ENCODE results near the gene EGR2.

DNA sequence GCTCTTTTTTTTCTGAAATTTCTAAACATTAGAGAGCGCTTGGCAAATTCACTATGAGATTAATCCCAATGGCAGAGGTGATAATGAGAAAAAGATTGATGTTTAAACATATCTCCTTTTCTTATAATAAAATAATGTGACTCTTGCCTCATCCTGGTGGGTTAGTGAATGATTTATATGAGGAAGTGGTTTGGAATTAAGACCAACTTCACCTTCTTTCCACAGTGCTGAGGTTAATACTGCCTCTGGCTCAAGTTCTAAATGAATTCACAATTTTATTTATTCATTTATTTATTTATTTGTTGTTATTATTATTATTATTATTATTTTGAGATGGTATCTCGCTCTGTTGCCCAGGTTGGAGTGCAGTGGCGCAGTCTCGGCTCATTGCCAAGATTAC is 52.2 kb downstream of the EGR2 start:
- TF ChIP-seq, protein P1, sequence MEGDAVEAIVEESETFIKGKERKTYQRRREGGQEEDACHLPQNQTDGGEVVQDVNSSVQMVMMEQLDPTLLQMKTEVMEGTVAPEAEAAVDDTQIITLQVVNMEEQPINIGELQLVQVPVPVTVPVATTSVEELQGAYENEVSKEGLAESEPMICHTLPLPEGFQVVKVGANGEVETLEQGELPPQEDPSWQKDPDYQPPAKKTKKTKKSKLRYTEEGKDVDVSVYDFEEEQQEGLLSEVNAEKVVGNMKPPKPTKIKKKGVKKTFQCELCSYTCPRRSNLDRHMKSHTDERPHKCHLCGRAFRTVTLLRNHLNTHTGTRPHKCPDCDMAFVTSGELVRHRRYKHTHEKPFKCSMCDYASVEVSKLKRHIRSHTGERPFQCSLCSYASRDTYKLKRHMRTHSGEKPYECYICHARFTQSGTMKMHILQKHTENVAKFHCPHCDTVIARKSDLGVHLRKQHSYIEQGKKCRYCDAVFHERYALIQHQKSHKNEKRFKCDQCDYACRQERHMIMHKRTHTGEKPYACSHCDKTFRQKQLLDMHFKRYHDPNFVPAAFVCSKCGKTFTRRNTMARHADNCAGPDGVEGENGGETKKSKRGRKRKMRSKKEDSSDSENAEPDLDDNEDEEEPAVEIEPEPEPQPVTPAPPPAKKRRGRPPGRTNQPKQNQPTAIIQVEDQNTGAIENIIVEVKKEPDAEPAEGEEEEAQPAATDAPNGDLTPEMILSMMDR (conservative IDR thresholded peaks at IDR 0.05) = no peak
- no peak for TF ChIP-seq ZFX (IDR thresholded peaks at IDR 0.05)

Measured in C4-2B (cell line).